GM21529 (cell line): ENCODE measurements around the gene UBAC2.

ENCODE experiments used
- ATAC-seq: cut with Tn5 transposase; IDR thresholded peaks from one replicate; pipeline ENCODE4 v1.9.1; 2021; ENCODE audit not compliant: unreplicated experiment

The UBAC2 gene

GRCh38 chr13:99289674-99290337 lies 89.2 kb downstream of the UBAC2 start:
- ATAC-seq, result no peak

GRCh38 chr13:99290894-99291293 lies 90.2 kb downstream of the UBAC2 start:
- no peak for ATAC-seq

- no peak for ATAC-seq
Observed at GRCh38 chr13:99293178-99293577, 92.5 kb downstream of the UBAC2 start.

- no peak for ATAC-seq
Observed at GRCh38 chr13:99294198-99294597, 93.5 kb downstream of the UBAC2 start.

- ATAC-seq, result no peak
Observed at GRCh38 chr13:99294958-99295357, 94.3 kb downstream of the UBAC2 start.

GRCh38 chr13:99295488-99296252 lies 95.0 kb downstream of the UBAC2 start:
- no peak for ATAC-seq

GRCh38 chr13:99296398-99296797 lies 95.7 kb downstream of the UBAC2 start:
- peak; percentile 59 for ATAC-seq

- ATAC-seq, result no peak
Observed at GRCh38 chr13:99297331-99297730, 96.7 kb downstream of the UBAC2 start.

- no peak for ATAC-seq
Observed at GRCh38 chr13:99298056-99298455, 97.4 kb downstream of the UBAC2 start.

GRCh38 chr13:99299256-99299919 lies 98.7 kb downstream of the UBAC2 start:
- no peak for ATAC-seq

GRCh38 chr13:99299920-99300341 lies 99.3 kb downstream of the UBAC2 start:
- no peak for ATAC-seq

GRCh38 chr13:99301056-99301838 lies 100.6 kb downstream of the UBAC2 start:
- no peak for ATAC-seq

GRCh38 chr13:99301913-99302636 lies 101.4 kb downstream of the UBAC2 start:
- no peak for ATAC-seq

GRCh38 chr13:99302637-99303505 lies 102.2 kb downstream of the UBAC2 start:
- no peak for ATAC-seq

- ATAC-seq, result no peak
Observed at GRCh38 chr13:99303863-99304521, 103.3 kb downstream of the UBAC2 start.

GRCh38 chr13:99304541-99304940 lies 103.9 kb downstream of the UBAC2 start:
- no peak for ATAC-seq

GRCh38 chr13:99305158-99305557 lies 104.5 kb downstream of the UBAC2 start:
- no peak for ATAC-seq

- no peak for ATAC-seq
Observed at GRCh38 chr13:99305566-99305965, 104.9 kb downstream of the UBAC2 start.

- ATAC-seq, result peak; percentile 60
Observed at GRCh38 chr13:99307247-99307646, 106.6 kb downstream of the UBAC2 start, which contains the start of gene GPR183. Gene GPR183, minus strand, starts transcription at chr13:99307399. Its CDS starts 11,254 bp downstream, at chr13:99296145.
